HG02973 (cell line): ENCODE measurements around the gene IGIP.
"Not testable (repeated sequence)": the region's sequence is repeated elsewhere in the genome, so short reads cannot be mapped to it uniquely, and the experiment has no call there.

ENCODE experiments used
- ATAC-seq: cut with Tn5 transposase; IDR thresholded peaks from one replicate; pipeline ENCODE4 v1.9.1; 2021; ENCODE audit warnings: moderate library complexity; ENCODE audit not compliant: unreplicated experiment

IGIP gene

GRCh38 chr5:140140435-140140834 lies 14.7 kb downstream of the IGIP start:
- ATAC-seq: no peak

- no peak for ATAC-seq
These were observed 15.5 kb downstream of the IGIP start for GRCh38 chr5:140141241-140141640.

GRCh38 chr5:140142246-140142645 lies 16.5 kb downstream of the IGIP start:
- no peak for ATAC-seq

- no peak for ATAC-seq
These were observed 17.1 kb downstream of the IGIP start for GRCh38 chr5:140142856-140143255.

GRCh38 chr5:140143521-140144258 lies 18.0 kb downstream of the IGIP start:
- ATAC-seq: no peak

- ATAC-seq: no peak
These were observed 19.5 kb downstream of the IGIP start for GRCh38 chr5:140145256-140145655.

GRCh38 chr5:140145818-140146522 lies 20.2 kb downstream of the IGIP start:
- ATAC-seq: peak; percentile 53

GRCh38 chr5:140146523-140146842 lies 20.7 kb downstream of the IGIP start:
- ATAC-seq: no peak

GRCh38 chr5:140147460-140147859 lies 21.7 kb downstream of the IGIP start:
- no peak for ATAC-seq

GRCh38 chr5:140148508-140148907 lies 22.8 kb downstream of the IGIP start:
- ATAC-seq: no peak

GRCh38 chr5:140150201-140150600 lies 24.5 kb downstream of the IGIP start:
- ATAC-seq: no peak

GRCh38 chr5:140151144-140152021 lies 25.6 kb downstream of the IGIP start:
- no peak for ATAC-seq

- no peak for ATAC-seq
These were observed 26.6 kb downstream of the IGIP start for GRCh38 chr5:140152022-140152999.

- ATAC-seq: no peak
These were observed 27.5 kb downstream of the IGIP start for GRCh38 chr5:140153255-140153654.

GRCh38 chr5:140153905-140154304 lies 28.2 kb downstream of the IGIP start:
- no peak for ATAC-seq

- not testable (repeated sequence) for ATAC-seq
These were observed 29.1 kb downstream of the IGIP start for GRCh38 chr5:140154710-140155381.

- ATAC-seq: peak; percentile 94
These were observed 31.5 kb downstream of the IGIP start for GRCh38 chr5:140157032-140157781.

- no peak for ATAC-seq
These were observed 33.5 kb downstream of the IGIP start for GRCh38 chr5:140159014-140159927.
